HepG2 (cell line): ENCODE measurements around the gene SRRM3. TPM values are rescaled to one million over a fixed set of nuclear protein-coding genes. Genes with fewer than 3 reads are reported as not detected.

ENCODE experiments used
- ATAC-seq: fragments of 200-7000 bp; cut with Tn5 transposase; 3 replicates; pipeline ENCODE4 v1.9.1; 2020; ENCODE audit warnings: mild to moderate bottlenecking, moderate library complexity
- BruUV-seq: library from RNA; stranded (reverse); fragments of 400-500 nt; replicated peaks from 2 replicates; lab custom pipeline; 2021; lab: Mats Ljungman, UMichigan
- CTCF ChIA-PET: fragments of 300-600 bp; formaldehyde crosslinking; extraction: SDS; loops from one replicate; lab custom pipeline; 2021; ENCODE audit warnings: low total read pairs, inconsistent platforms, low intra/inter-chr PET ratio; lab: Yijun Ruan, JAX
- POLR2A ChIA-PET: fragments of 350-600 bp; sonication (Branson Sonifier 250); formaldehyde crosslinking; loops from one replicate; lab custom pipeline; 2020; ENCODE audit warnings: antibody characterized with exemption, inconsistent platforms; lab: Yijun Ruan, JAX
- DNase-seq: peaks from one replicate; pipeline ENCODE4 v3.0.0-alpha.2; 2015; ENCODE audit warnings: low spot score
- FAIRE-seq: peaks from 3 replicates; lab custom pipeline; 2011; peaks lifted over from hg19 to GRCh38; lab: Jason Lieb, UNC
- H2AFZ ChIP-seq: one replicate; pipeline ENCODE4 v1.6.1; 2011; ENCODE audit warnings: low read length, inconsistent platforms
- H3K27ac ChIP-seq: fragments of 300-600 bp; 3 replicates; pipeline ENCODE4 v1.8.0; 2011; ENCODE audit warnings: mixed run types, mild to moderate bottlenecking, mixed read lengths, low read length, inconsistent platforms; ENCODE audit not compliant: insufficient read depth; ENCODE audit errors: extremely low read length
- H3K27me3 ChIP-seq, 2 experiments: fragments of 200-600 bp in 1 of 2; 2 replicates in 1 of 2; 3 replicates in 1 of 2; pipeline versions ENCODE4 v1.6.0 to v1.8.0; 2011; ENCODE audit warnings: low read length in 2 of 2, mild to moderate bottlenecking in 2 of 2, moderate library complexity in 2 of 2, inconsistent platforms in 1 of 2; ENCODE audit not compliant: insufficient read depth in 2 of 2, control insufficient read depth in 1 of 2
- H3K36me3 ChIP-seq, 2 experiments: fragments of 200-600 bp in 1 of 2; replicated peaks in 1 of 2; 2 replicates in 1 of 2; 3 replicates in 1 of 2; pipeline versions ENCODE4 v1.5.1 to v1.8.0; 2011; ENCODE audit warnings: low read length in 2 of 2, inconsistent platforms in 1 of 2; ENCODE audit not compliant: insufficient read depth in 2 of 2, control insufficient read depth in 1 of 2
- H3K4me1 ChIP-seq: 2 replicates; pipeline ENCODE4 v1.5.1; 2012; ENCODE audit warnings: low read length, inconsistent platforms; ENCODE audit not compliant: insufficient read depth
- H3K4me2 ChIP-seq: 2 replicates; pipeline ENCODE4 v1.6.0; 2011; ENCODE audit warnings: low read depth, low read length, inconsistent platforms
- H3K4me3 ChIP-seq, 3 experiments: fragments of 200-600 bp in 1 of 3; sonication (generic), shearing (Covaris generic) in 1 of 3; replicated peaks in 1 of 3; 2 replicates each; pipeline ENCODE4 v1.5.1; 2011 to 2016; ENCODE audit warnings: low read length in 3 of 3, inconsistent platforms in 2 of 3, low read depth in 2 of 3, mild to moderate bottlenecking in 2 of 3, control low read depth in 1 of 3, mixed read lengths in 1 of 3; ENCODE audit not compliant: insufficient read depth in 1 of 3
- H3K79me2 ChIP-seq: one replicate; pipeline ENCODE4 v1.6.1; 2011; ENCODE audit warnings: low read length, inconsistent platforms; ENCODE audit not compliant: insufficient read depth
- H3K9ac ChIP-seq: 2 replicates; pipeline ENCODE4 v1.6.0; 2011; ENCODE audit warnings: mild to moderate bottlenecking, low read depth, low read length, inconsistent platforms; ENCODE audit not compliant: insufficient read depth
- H3K9me3 ChIP-seq: 2 replicates; pipeline ENCODE4 v1.5.1; 2012; ENCODE audit warnings: mild to moderate bottlenecking, low read length
- H4K20me1 ChIP-seq: 2 replicates; pipeline ENCODE4 v1.6.0; 2011; ENCODE audit warnings: inconsistent platforms, mild to moderate bottlenecking, low read length, moderate library complexity; ENCODE audit not compliant: insufficient read depth
- GTF3A ChIP-seq: sonication (generic); formaldehyde crosslinking; conservative IDR thresholded peaks from 2 replicates; pipeline ENCODE4 v1.4.0; 2020; ENCODE audit warnings: mild to moderate bottlenecking, missing genetic modification reagents
- HNF4A ChIP-seq: sonication (generic); formaldehyde crosslinking; IDR thresholded peaks from 2 replicates; pipeline ENCODE4 v1.4.0; 2020; ENCODE audit warnings: missing genetic modification reagents
- HOXA3 ChIP-seq: sonication (generic); formaldehyde crosslinking; IDR thresholded peaks from 2 replicates; pipeline ENCODE4 v1.5.0; 2020; ENCODE audit warnings: missing genetic modification reagents
- SMARCC2 ChIP-seq: fragments of 450-650 bp; IDR thresholded peaks from 2 replicates; pipeline ENCODE4 v1.6.1; 2017; ENCODE audit warnings: antibody characterized with exemption, mild to moderate bottlenecking
- SOX13 ChIP-seq, 3 experiments: fragments of 450-650 bp in 1 of 3; sonication (generic) in 1 of 3; formaldehyde crosslinking in 1 of 3; IDR thresholded peaks in 2 of 3; conservative IDR thresholded peaks in 1 of 3; 2 replicates each; pipeline versions ENCODE4 v1.5.0 to v1.6.1; 2016 to 2020; ENCODE audit warnings: antibody characterized with exemption in 1 of 3, mild to moderate bottlenecking in 1 of 3, missing compliant biosample characterization in 1 of 3, missing genetic modification reagents in 1 of 3, moderate library complexity in 1 of 3
- THRA ChIP-seq: sonication (generic); formaldehyde crosslinking; IDR thresholded peaks from 2 replicates; pipeline ENCODE4 v1.4.0; 2020; ENCODE audit warnings: missing genetic modification reagents, borderline replicate concordance
- TSC22D2 ChIP-seq: sonication (generic); formaldehyde crosslinking; IDR thresholded peaks from 2 replicates; pipeline ENCODE4 v1.5.1; 2020; ENCODE audit warnings: missing genetic modification reagents, mild to moderate bottlenecking, borderline replicate concordance
- XRCC5 ChIP-seq: fragments of 200-400 bp; formaldehyde crosslinking; optimal IDR thresholded peaks from 2 replicates; pipeline ENCODE3; 2017; ENCODE audit warnings: mild to moderate bottlenecking, low read length
- YEATS4 ChIP-seq: sonication (generic); formaldehyde crosslinking; IDR thresholded peaks from 2 replicates; pipeline ENCODE4 v1.4.0; 2020; ENCODE audit warnings: missing genetic modification reagents, borderline replicate concordance
- ZFX ChIP-seq: sonication (generic); formaldehyde crosslinking; IDR thresholded peaks from 2 replicates; pipeline ENCODE4 v1.4.0; 2020; ENCODE audit warnings: mild to moderate bottlenecking, low read depth, missing genetic modification reagents, moderate library complexity
- ZNF576 ChIP-seq: sonication (generic); formaldehyde crosslinking; IDR thresholded peaks from 2 replicates; pipeline ENCODE4 v1.4.0; 2020; ENCODE audit warnings: mild to moderate bottlenecking, missing genetic modification reagents
- ZNF792 ChIP-seq: IDR thresholded peaks from 2 replicates; pipeline ENCODE4 v1.6.1; 2016
- WGBS: methylation state at CpG from one replicate; pipeline ENCODE4 v1.1.6; 2017; ENCODE audit warnings: low lambda C conversion rate; 5-methylcytosine and 5-hydroxymethylcytosine counted together
- in situ Hi-C: cut with HindIII; loops from 2 replicates; pipeline ENCODE4 v1.10.0; 2017; ENCODE audit warnings: low pct_unique_long_range_greater_than_20kb; ENCODE audit not compliant: extremely low pct_ligation_motif_present
- intact Hi-C: fragments of 100-400 bp; cut with micrococcal nuclease; formaldehyde crosslinking; loops from one replicate; pipeline ENCODE4 v1.10.0; 2022; ENCODE audit not compliant: unreplicated experiment
- polyA plus RNA-seq, 8 experiments: library from polyadenylated mRNA; depleted of rRNA in 3 of 8; stranded (reverse) in 7 of 8; unstranded in 1 of 8; fragments of >200 nt; fragmentation: Illumina TruSeq in 4 of 8; extraction: Trizol in 4 of 8; gene quantifications; 2 replicates each; pipeline versions ENCODE4 v1.2.1 to v1.2.3, GENCODE V29; 2011 to 2016; ENCODE audit warnings: low read depth in 4 of 8, missing spikeins in 1 of 8, mixed read lengths in 1 of 8; ENCODE audit not compliant: insufficient read depth in 1 of 8
- total RNA-seq, 5 experiments: library from RNA; depleted of rRNA; stranded (reverse); fragments of >200 nt; fragmentation: Illumina TruSeq; extraction: Trizol; gene quantifications; 2 replicates each; pipeline ENCODE4 v1.2.3, GENCODE V29; 2016; ENCODE audit warnings: low read depth in 1 of 5
- TF ChIP-seq, protein P1 (sequence below): sonication (generic); formaldehyde crosslinking; IDR thresholded peaks from 2 replicates; pipeline ENCODE4 v1.4.0; 2020; ENCODE audit warnings: missing genetic modification reagents
- TF ChIP-seq, protein P2 (sequence below): sonication (generic); formaldehyde crosslinking; IDR thresholded peaks from 2 replicates; pipeline ENCODE4 v1.4.0; 2020; ENCODE audit warnings: missing genetic modification reagents
- TF ChIP-seq, protein P3 (sequence below): sonication (generic); formaldehyde crosslinking; IDR thresholded peaks from 2 replicates; pipeline ENCODE4 v1.5.0; 2020; ENCODE audit warnings: missing genetic modification reagents

The SRRM3 gene
- total and polyA plus RNA-seq, 2 of the 13 experiments (the other 11 are each of a cell fraction or from before 2014, with no cell fraction given), result 0.13 to 0.54 TPM

GRCh38 chr7:76303202-76304147 lies 101.8 kb downstream of the SRRM3 start:
- ChIA-PET CTCF (interaction anchor here (3.0 kb wide), 1 partner anchor 11 kb away, joined by 14 read pairs; no protein-coding TSS in a partner anchor), POLR2A (interaction anchor here (0.6 to 6.2 kb wide), 8 partner anchors 9 to 137 kb away, joined by 3 to 56 read pairs (median 4); no protein-coding TSS in a partner anchor)
- peak; percentile 86 for DNase-seq
- 12% methylated on average over 31 of the region's 56 CpGs for WGBS
- no peaks in the 10 kb centered on the region for H3K27me3 ChIP-seq
- no peak overlapping the region for H2AFZ ChIP-seq
- FAIRE-seq, result peak; percentile 42
- peak overlapping the region; percentile 23 for H3K27ac ChIP-seq
- H3K9ac ChIP-seq, result peak overlapping the region; percentile 67
- peak; percentile 59 for ATAC-seq
- H3K4me2 ChIP-seq, result peak overlapping the region; percentile 88
- H3K4me3 ChIP-seq, result peak overlapping the region; percentile 62 to 81 (median 64)
- H4K20me1 ChIP-seq, result no peaks in the 10 kb centered on the region
- H3K4me1 ChIP-seq, result peaks cover 72% of the 10 kb centered on the region
- in situ Hi-C loops, result no loop called here
- BruUV-seq, result no TSS peak
- intact Hi-C loops, result no loop called here
- no peaks in the 10 kb centered on the region for H3K36me3 ChIP-seq
- no peaks in the 10 kb centered on the region for H3K9me3 ChIP-seq
- no peaks in the 10 kb centered on the region for H3K79me2 ChIP-seq
- TF ChIP-seq HNF4A (CRISPR knock-in tag) (peak; percentile 22; the same call in 1 of the 2 replicates), THRA (0 out of 2 replicates have a peak, but pooled peaks have one; percentile 10), YEATS4 (CRISPR knock-in tag) (0 out of 2 replicates have a peak, but pooled peaks have one; percentile 40), GTF3A (CRISPR knock-in tag) (peak; percentile 73; the same call in 1 of the 2 replicates), XRCC5 (peak; percentile 14), SMARCC2 (no peak), TSC22D2 (CRISPR knock-in tag) (peak; percentile 83; the same call in 1 of the 2 replicates), ZFX (CRISPR knock-in tag) (peak; percentile 68), SOX13 (IDR thresholded peaks at IDR 0.05) (no peak), SOX13 (CRISPR knock-in tag; conservative IDR thresholded peaks at IDR 0.05 in 1 of 2, IDR thresholded peaks at IDR 0.05 in 1 of 2) (peak in 1 of 2 experiments; percentile 38; a peak in 1 of 4 replicates), HOXA3 (CRISPR knock-in tag) (peak; percentile 29; the same call in 1 of the 2 replicates), ZNF576 (CRISPR knock-in tag) (no peak), ZNF792 (CRISPR knock-in tag) (0 out of 2 replicates have a peak, but pooled peaks have one; percentile 64)
- TF ChIP-seq, protein P1, sequence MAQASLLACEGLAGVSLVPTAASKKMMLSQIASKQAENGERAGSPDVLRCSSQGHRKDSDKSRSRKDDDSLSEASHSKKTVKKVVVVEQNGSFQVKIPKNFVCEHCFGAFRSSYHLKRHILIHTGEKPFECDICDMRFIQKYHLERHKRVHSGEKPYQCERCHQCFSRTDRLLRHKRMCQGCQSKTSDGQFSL (CRISPR knock-in tag), result peak; percentile 41; the same call in 1 of the 2 replicates
- TF ChIP-seq, protein P2, sequence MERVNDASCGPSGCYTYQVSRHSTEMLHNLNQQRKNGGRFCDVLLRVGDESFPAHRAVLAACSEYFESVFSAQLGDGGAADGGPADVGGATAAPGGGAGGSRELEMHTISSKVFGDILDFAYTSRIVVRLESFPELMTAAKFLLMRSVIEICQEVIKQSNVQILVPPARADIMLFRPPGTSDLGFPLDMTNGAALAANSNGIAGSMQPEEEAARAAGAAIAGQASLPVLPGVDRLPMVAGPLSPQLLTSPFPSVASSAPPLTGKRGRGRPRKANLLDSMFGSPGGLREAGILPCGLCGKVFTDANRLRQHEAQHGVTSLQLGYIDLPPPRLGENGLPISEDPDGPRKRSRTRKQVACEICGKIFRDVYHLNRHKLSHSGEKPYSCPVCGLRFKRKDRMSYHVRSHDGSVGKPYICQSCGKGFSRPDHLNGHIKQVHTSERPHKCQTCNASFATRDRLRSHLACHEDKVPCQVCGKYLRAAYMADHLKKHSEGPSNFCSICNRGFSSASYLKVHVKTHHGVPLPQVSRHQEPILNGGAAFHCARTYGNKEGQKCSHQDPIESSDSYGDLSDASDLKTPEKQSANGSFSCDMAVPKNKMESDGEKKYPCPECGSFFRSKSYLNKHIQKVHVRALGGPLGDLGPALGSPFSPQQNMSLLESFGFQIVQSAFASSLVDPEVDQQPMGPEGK (CRISPR knock-in tag), result peak; percentile 53; the same call in 1 of the 2 replicates
- TF ChIP-seq, protein P3, sequence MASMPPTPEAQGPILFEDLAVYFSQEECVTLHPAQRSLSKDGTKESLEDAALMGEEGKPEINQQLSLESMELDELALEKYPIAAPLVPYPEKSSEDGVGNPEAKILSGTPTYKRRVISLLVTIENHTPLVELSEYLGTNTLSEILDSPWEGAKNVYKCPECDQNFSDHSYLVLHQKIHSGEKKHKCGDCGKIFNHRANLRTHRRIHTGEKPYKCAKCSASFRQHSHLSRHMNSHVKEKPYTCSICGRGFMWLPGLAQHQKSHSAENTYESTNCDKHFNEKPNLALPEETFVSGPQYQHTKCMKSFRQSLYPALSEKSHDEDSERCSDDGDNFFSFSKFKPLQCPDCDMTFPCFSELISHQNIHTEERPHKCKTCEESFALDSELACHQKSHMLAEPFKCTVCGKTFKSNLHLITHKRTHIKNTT (CRISPR knock-in tag), result no peak
